ENCODE results near the gene SH3TC1. TPM values are rescaled to one million over a fixed set of nuclear protein-coding genes. Genes with fewer than 3 reads are reported as not detected.

SH3TC1 gene
- total and polyA plus RNA-seq, 2 of the 13 experiments (the other 11 are each of a cell fraction or from before 2014, with no cell fraction given), result 14.9 to 21.8 TPM

DNA sequence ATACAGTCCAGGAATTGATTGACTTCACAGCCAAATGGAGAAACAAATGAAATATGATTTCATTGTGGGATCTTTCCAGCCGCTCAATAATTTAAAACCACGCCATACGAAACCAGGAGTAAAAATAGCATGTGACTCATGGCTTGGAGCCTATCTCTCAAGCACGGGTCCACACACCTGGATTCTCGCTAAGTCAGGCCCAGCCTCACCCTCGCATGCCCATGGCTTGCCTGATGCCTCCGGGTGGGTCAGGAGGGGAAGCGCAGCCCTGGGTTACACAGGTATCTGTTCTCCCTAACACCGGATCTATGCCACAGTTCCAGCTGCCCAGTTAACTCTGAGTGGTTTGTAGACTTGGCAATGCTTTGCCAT lies 34.9 kb upstream of the SH3TC1 start:
- Histone ChIP-seq H3K27ac (ENCODE audit: extremely low read length, insufficient read depth, low read length) (no peak overlapping the region), H3K4me3 (replicated peaks in 1 of 3; ENCODE audit: insufficient read depth in 1 of 3, low read depth in 2 of 3, low read length in 3 of 3) (no peak overlapping the region), H3K4me2 (ENCODE audit: low read depth, low read length) (no peak overlapping the region), H4K20me1 (ENCODE audit: insufficient read depth, low read length) (no peaks in the 10 kb centered on the region), H3K79me2 (ENCODE audit: insufficient read depth, low read length) (no peaks in the 10 kb centered on the region), H3K4me1 (ENCODE audit: insufficient read depth, low read length) (peaks cover 7% of the 10 kb centered on the region; the same call in 1 of the 2 replicates), H3K27me3 (ENCODE audit: control insufficient read depth in 1 of 2, insufficient read depth in 2 of 2, low read length in 2 of 2) (peaks cover 10 to 50% of the 10 kb centered on the region in 2 experiments), H3K36me3 (replicated peaks in 1 of 2; ENCODE audit: control insufficient read depth in 1 of 2, insufficient read depth in 2 of 2, low read length in 2 of 2) (no peaks in the 10 kb centered on the region), H2AFZ (ENCODE audit: low read length) (no peak overlapping the region), H3K9ac (ENCODE audit: insufficient read depth, low read depth, low read length) (no peak overlapping the region), H3K9me3 (ENCODE audit: low read length) (peaks cover 5% of the 10 kb centered on the region; the same call in 1 of the 2 replicates)
- in situ Hi-C loops (cut with HindIII; ENCODE audit: extremely low pct_ligation_motif_present, low pct_unique_long_range_greater_than_20kb) (loop anchor here (10.0 kb wide), 1 partner anchor 241 kb away; no protein-coding TSS in a partner anchor), intact Hi-C loops (cut with micrococcal nuclease; ENCODE audit: unreplicated experiment) (no loop called here)
- ChIA-PET CTCF (ENCODE audit: low intra/inter-chr PET ratio, low total read pairs) (no interaction called here), POLR2A (no interaction called here)
- FAIRE-seq (no peak), ATAC-seq (no peak), DNase-seq (ENCODE audit: low spot score) (no peak)
- no TSS peak for BruUV-seq (replicated peaks)
- WGBS (ENCODE audit: low lambda C conversion rate), result 36% methylated on average over 7 of the region's 9 CpGs
- TF ChIP-seq, protein P1, sequence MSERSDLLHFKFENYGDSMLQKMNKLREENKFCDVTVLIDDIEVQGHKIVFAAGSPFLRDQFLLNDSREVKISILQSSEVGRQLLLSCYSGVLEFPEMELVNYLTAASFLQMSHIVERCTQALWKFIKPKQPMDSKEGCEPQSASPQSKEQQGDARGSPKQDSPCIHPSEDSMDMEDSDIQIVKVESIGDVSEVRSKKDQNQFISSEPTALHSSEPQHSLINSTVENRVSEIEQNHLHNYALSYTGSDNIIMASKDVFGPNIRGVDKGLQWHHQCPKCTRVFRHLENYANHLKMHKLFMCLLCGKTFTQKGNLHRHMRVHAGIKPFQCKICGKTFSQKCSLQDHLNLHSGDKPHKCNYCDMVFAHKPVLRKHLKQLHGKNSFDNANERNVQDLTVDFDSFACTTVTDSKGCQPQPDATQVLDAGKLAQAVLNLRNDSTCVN (CRISPR knock-in tag; IDR thresholded peaks at IDR 0.05; ENCODE audit: borderline replicate concordance), result no peak
- TF ChIP-seq SRY (CRISPR knock-in tag; IDR thresholded peaks at IDR 0.05), result no peak
- TF ChIP-seq, protein P2, sequence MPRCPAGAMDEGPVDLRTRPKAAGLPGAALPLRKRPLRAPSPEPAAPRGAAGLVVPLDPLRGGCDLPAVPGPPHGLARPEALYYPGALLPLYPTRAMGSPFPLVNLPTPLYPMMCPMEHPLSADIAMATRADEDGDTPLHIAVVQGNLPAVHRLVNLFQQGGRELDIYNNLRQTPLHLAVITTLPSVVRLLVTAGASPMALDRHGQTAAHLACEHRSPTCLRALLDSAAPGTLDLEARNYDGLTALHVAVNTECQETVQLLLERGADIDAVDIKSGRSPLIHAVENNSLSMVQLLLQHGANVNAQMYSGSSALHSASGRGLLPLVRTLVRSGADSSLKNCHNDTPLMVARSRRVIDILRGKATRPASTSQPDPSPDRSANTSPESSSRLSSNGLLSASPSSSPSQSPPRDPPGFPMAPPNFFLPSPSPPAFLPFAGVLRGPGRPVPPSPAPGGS (CRISPR knock-in tag; IDR thresholded peaks at IDR 0.05), result no peak
- TF ChIP-seq, protein P3, sequence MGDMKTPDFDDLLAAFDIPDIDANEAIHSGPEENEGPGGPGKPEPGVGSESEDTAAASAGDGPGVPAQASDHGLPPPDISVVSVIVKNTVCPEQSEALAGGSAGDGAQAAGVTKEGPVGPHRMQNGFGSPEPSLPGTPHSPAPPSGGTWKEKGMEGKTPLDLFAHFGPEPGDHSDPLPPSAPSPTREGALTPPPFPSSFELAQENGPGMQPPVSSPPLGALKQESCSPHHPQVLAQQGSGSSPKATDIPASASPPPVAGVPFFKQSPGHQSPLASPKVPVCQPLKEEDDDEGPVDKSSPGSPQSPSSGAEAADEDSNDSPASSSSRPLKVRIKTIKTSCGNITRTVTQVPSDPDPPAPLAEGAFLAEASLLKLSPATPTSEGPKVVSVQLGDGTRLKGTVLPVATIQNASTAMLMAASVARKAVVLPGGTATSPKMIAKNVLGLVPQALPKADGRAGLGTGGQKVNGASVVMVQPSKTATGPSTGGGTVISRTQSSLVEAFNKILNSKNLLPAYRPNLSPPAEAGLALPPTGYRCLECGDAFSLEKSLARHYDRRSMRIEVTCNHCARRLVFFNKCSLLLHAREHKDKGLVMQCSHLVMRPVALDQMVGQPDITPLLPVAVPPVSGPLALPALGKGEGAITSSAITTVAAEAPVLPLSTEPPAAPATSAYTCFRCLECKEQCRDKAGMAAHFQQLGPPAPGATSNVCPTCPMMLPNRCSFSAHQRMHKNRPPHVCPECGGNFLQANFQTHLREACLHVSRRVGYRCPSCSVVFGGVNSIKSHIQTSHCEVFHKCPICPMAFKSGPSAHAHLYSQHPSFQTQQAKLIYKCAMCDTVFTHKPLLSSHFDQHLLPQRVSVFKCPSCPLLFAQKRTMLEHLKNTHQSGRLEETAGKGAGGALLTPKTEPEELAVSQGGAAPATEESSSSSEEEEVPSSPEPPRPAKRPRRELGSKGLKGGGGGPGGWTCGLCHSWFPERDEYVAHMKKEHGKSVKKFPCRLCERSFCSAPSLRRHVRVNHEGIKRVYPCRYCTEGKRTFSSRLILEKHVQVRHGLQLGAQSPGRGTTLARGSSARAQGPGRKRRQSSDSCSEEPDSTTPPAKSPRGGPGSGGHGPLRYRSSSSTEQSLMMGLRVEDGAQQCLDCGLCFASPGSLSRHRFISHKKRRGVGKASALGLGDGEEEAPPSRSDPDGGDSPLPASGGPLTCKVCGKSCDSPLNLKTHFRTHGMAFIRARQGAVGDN (CRISPR knock-in tag; IDR thresholded peaks at IDR 0.05), result no peak
- TF ChIP-seq, protein P4, sequence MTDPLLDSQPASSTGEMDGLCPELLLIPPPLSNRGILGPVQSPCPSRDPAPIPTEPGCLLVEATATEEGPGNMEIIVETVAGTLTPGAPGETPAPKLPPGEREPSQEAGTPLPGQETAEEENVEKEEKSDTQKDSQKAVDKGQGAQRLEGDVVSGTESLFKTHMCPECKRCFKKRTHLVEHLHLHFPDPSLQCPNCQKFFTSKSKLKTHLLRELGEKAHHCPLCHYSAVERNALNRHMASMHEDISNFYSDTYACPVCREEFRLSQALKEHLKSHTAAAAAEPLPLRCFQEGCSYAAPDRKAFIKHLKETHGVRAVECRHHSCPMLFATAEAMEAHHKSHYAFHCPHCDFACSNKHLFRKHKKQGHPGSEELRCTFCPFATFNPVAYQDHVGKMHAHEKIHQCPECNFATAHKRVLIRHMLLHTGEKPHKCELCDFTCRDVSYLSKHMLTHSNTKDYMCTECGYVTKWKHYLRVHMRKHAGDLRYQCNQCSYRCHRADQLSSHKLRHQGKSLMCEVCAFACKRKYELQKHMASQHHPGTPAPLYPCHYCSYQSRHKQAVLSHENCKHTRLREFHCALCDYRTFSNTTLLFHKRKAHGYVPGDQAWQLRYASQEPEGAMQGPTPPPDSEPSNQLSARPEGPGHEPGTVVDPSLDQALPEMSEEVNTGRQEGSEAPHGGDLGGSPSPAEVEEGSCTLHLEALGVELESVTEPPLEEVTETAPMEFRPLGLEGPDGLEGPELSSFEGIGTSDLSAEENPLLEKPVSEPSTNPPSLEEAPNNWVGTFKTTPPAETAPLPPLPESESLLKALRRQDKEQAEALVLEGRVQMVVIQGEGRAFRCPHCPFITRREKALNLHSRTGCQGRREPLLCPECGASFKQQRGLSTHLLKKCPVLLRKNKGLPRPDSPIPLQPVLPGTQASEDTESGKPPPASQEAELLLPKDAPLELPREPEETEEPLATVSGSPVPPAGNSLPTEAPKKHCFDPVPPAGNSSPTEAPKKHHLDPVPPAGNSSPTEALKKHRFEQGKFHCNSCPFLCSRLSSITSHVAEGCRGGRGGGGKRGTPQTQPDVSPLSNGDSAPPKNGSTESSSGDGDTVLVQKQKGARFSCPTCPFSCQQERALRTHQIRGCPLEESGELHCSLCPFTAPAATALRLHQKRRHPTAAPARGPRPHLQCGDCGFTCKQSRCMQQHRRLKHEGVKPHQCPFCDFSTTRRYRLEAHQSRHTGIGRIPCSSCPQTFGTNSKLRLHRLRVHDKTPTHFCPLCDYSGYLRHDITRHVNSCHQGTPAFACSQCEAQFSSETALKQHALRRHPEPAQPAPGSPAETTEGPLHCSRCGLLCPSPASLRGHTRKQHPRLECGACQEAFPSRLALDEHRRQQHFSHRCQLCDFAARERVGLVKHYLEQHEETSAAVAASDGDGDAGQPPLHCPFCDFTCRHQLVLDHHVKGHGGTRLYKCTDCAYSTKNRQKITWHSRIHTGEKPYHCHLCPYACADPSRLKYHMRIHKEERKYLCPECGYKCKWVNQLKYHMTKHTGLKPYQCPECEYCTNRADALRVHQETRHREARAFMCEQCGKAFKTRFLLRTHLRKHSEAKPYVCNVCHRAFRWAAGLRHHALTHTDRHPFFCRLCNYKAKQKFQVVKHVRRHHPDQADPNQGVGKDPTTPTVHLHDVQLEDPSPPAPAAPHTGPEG (CRISPR knock-in tag; IDR thresholded peaks at IDR 0.05), result no peak
- TF ChIP-seq ZNF33B (CRISPR knock-in tag; IDR thresholded peaks at IDR 0.05), result no peak
- TF ChIP-seq ARNT2 (CRISPR knock-in tag; IDR thresholded peaks at IDR 0.05; ENCODE audit: low read depth), result no peak
- no peak for TF ChIP-seq KLF16 (CRISPR knock-in tag; IDR thresholded peaks at IDR 0.05)
- TF ChIP-seq, protein P5, sequence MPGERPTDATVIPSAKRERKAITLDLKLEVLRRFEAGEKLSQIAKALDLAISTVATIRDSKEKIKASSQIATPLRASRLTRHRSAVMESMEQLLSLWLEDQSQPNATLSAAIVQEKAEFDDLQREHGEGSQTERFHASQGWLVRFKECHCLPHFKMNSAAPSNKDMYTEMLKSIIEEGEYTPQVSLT (CRISPR knock-in tag; IDR thresholded peaks at IDR 0.05; ENCODE audit: borderline replicate concordance, low read depth), result no peak

All from HepG2 (cell line).